Measurements from ENCODE around the gene SPART.
A peak's percentile ranks its signal among the peaks of the same experiment; 100 is the strongest.
"Not testable (repeated sequence)": the region's sequence is repeated elsewhere in the genome, so short reads cannot be mapped to it uniquely, and the experiment has no call there.

Gene SPART

GRCh38 chr13:36323951-36324566 is 22.1 kb downstream of the SPART start:
- no peak for DNase-seq (ENCODE audit: low read depth, low spot score)
- no peak overlapping the region for H3K27ac ChIP-seq

DNA sequence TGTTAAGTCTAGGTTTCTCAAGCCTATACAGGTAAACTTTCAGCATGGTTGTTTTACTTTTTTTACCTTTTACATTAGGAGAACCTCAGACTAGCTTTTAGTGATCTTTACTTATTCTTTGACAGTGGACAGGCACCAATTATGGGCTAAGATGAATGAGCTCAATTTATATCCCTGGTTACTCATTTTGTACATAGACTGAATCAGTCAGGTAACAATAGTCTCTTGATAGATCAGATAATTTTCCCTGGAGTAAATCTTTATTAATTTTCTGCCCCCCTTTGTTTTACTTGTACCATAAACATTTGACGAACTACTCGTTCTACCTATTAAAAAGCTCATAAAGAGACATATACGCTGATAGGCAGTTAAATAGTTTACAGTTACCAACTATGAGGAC is 22.8 kb downstream of the SPART start:
- H3K27ac ChIP-seq: no peak overlapping the region
- DNase-seq (ENCODE audit: low read depth, low spot score): no peak

DNA sequence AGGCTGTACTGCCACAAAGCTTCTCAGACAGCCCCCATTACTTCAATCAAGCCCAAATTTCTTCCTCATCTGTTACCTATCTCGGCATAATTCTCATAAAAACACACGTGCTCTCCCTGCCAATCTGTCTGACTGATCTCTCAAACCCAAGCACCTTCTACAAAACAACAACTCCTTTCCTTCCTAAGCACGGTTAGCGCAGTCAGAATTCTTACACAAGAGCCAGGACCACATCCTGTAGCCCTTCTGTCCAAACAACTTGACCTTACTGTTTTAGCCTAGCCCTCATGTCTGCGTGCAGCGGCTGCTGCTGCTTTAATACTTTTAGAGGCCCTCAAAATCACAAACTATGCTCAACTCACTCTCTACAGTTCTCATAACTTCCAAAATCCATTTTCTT is 26.4 kb downstream of the SPART start:
- not testable (repeated sequence) for H3K27ac ChIP-seq; DNase-seq (ENCODE audit: low read depth, low spot score)

DNA sequence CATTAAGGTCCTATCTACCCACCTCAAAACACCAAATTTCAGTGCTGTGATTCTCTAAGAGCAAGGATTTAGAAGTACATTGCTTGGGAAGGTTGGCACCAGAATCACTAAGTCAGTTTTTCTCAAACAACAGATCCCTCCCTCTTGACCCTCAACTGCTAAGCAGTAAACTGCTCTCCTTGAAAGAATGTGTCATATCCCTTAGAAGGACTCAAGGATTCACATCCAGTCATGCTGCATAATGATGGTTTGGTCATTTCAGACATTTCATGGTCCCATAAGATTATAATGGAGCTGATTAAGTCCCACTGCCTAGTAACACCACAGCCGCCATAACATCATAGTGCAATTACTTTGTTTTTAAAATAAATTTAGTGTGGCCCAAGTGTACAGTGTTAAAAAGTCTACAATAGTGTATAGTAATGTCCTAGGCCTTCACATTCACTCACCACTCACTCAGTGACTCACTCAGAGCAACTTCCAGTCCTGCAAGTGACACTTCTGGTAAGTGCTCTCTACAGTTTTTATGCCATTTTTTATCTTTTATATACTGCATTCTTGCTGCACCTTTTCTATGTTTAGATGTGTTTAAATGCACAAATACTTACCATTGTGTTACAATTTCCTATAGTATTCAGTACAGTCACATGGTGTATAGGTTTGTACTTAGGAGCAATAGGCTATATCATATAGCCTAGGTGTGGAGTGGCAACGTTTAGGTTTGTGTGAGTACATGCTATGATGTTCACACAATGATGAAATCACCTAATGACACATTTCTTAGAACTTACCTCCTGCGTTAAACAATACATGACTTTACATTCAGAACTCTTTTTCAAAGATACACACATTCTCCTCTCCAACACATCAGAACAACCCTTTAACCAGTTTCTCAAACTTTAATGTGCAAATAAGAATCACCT is 32.9 kb downstream of the SPART start:
- H3K27ac ChIP-seq: peak overlapping the region; percentile 14

GRCh38 chr13:36310417-36311108 is 35.6 kb downstream of the SPART start:
- no peak overlapping the region for H3K27ac ChIP-seq
- no peak for DNase-seq (ENCODE audit: low read depth, low spot score)

More for the DNA sequence above, 32.9 kb downstream of the SPART start:
- no peak for DNase-seq (ENCODE audit: low read depth, low spot score)

DNA sequence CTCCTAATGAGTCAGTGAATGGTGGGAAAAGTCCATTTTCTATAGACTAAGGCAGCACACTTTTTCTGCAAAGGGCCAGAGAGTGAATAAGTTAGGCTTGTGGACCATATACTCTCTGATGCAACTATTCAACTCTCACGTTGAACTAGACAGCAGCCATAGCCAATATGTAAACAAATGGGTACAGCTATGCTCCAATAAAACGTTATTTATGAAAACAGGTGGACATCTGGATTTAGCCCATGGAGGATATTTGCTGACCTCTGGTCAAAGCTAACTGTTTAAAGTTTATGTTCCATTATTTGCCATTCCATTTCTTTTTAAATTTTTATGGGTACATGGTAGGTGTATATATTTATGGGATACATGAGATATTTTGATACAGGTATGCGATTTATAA is 43.9 kb downstream of the SPART start:
- H3K27ac ChIP-seq: no peak overlapping the region
- DNase-seq (ENCODE audit: low read depth, low spot score): no peak

GRCh38 chr13:36299469-36299868 is 46.7 kb downstream of the SPART start:
- H3K27ac ChIP-seq; DNase-seq (ENCODE audit: low read depth, low spot score): not testable (repeated sequence)

- DNase-seq (ENCODE audit: low read depth, low spot score): no peak
- no peak overlapping the region for H3K27ac ChIP-seq
Observed at GRCh38 chr13:36298535-36299068, 47.6 kb downstream of the SPART start.

GRCh38 chr13:36297366-36298338 is 48.5 kb downstream of the SPART start, which contains the start of gene CCDC169:
Gene CCDC169 (minus strand): TSS chr13:36297814. CDS start chr13:36297719, 95 bp downstream.
- no peak within 1 kb of the TSS for H3K27ac ChIP-seq
- DNase-seq (ENCODE audit: low read depth, low spot score): no peak

- no peak overlapping the region for H3K27ac ChIP-seq
- no peak for DNase-seq (ENCODE audit: low read depth, low spot score)
Observed at GRCh38 chr13:36294096-36294495, 52.1 kb downstream of the SPART start.

DNA sequence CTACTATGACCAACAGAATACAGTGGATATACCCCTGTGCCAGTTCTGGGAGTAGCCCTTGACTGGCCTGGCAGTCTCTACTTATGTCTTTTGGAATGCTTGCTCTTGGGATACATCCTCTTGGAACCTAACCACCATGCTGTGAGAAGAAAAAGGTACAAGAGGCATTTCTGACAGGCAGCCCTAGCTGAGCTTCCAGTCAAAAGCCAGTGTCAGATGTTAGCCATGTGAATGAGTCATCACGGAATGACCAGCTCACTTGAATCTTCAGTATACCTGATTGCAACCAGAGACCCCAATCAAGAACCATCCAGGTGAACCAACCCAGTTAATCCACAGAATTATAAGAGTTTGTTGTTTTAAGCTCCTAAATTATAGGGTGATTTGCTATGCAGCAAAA is 52.7 kb downstream of the SPART start:
- no peak for DNase-seq (ENCODE audit: low read depth, low spot score)
- no peak overlapping the region for H3K27ac ChIP-seq

GRCh38 chr13:36288794-36289391 is 57.3 kb downstream of the SPART start:
- H3K27ac ChIP-seq: no peak overlapping the region
- no peak for DNase-seq (ENCODE audit: low read depth, low spot score)

GRCh38 chr13:36286006-36286405 is 60.2 kb downstream of the SPART start:
- DNase-seq (ENCODE audit: low read depth, low spot score): no peak
- H3K27ac ChIP-seq: no peak overlapping the region

- no peak for DNase-seq (ENCODE audit: low read depth, low spot score)
- no peak overlapping the region for H3K27ac ChIP-seq
Observed at GRCh38 chr13:36282821-36283432, 63.3 kb downstream of the SPART start.

DNA sequence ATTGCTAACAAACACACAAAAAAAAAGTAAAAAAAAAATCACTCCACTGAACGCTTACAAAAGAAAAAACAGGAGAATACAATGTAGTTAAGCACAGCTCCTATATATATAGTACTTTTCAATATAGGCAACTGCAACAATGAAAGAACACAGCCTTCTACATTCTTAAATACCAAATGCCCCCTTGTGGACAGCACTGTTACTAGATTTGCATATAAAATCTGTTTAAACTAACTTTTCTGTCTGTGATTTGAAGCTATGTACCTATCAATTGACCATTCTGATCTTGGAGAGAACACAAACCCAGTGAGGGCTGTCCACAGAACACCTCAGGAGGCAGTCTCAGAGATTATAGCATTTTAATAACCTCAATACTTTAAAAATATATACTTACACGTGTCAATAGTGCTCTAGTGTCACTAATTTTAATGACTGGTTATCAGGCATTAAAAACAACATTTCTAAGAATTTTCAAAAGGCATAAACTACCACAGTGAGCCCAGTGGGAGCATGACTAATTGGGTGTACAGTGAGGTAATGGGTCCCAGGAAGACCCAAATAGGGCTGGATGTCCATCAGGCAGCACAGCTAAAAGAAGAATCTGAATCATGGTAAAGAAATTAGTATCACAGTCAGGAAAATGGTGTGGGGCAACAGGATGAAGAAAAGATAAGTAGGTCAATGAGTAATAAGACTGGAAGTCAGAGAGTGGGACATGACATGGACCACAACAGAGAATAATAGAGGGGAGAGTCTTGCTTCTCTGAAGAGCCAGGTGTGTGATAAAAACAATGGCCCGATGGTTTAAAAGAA is 70.8 kb downstream of the SPART start:
- DNase-seq (ENCODE audit: low read depth, low spot score): peak; percentile 10
- no peak overlapping the region for H3K27ac ChIP-seq

- no peak for DNase-seq (ENCODE audit: low read depth, low spot score)
- no peak overlapping the region for H3K27ac ChIP-seq
Observed at GRCh38 chr13:36273431-36273830, 72.8 kb downstream of the SPART start.

DNA sequence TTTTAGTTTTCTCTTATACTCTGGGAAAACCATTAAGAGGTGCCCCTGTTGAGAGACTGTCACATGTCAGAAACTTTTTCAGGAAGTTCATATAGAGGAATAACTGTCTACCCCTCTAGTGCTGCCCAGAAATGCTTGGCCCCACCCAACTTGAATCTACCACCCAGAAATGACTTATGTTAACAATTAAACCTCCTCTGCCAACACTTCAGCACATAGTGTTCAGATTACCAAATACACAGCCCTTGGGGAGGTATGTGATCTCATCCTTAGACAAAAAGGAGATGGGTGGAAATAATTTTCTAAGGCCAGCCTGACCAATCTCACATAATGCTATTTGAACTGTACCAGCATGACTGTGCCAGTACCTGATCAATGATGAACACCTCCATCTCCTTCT is 84.2 kb downstream of the SPART start:
- DNase-seq (ENCODE audit: low read depth, low spot score): no peak
- H3K27ac ChIP-seq: no peak overlapping the region

DNA sequence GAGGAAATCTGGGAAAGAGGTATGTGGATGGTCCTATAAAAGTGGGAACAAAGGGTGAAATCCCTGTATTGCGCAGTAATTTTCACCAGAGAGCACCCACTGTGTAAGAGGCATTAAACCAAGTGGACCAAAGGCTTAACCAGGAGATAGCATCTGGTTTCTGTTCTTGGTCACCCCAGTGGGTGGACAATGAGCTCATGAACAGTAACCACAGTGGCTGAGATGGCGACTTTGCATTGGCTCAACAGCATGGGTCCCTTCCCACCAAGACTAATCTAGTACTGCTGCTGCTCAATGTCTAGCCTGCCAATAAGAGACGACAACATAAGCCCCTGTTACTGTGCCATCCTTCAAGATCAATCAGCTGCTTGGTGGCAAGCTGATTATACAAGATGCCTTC is 85.2 kb downstream of the SPART start:
- H3K27ac ChIP-seq: no peak overlapping the region
- DNase-seq (ENCODE audit: low read depth, low spot score): no peak

Measured in epithelial cell of prostate (primary cell).